ENCODE measurements around the gene CRHR2.

The CRHR2 gene

GRCh38 chr7:30613366-30614325 lies 68.6 kb downstream of the CRHR2 start:
- DNase-seq, result no peak

DNA sequence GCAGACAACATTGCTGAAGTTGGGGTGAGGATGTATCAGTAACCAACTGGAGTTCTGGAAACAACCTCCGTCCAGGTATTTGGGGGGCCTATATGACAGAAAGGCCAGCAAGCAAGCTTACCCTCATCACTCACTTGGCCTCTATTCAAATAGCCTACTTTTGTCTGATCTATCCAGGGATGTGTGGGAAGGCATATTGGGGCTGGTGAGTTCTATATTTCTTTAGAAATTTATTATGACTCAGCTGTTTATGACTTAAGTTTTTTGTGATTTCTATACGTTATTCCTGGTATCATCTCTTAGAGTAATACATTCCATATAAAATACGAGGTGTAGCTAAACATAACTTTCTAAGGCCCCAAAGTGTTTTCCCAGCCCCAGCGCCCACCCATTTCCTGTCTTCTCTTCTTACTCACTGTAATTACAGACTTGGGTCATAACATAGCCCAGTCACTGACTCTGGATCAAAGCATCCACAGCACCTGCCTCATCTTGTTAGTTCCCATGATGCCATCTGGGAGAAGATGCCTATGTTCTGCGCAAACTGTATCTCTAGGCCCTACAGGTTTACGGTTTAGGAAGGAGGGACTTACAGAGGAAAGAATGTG lies 69.5 kb downstream of the CRHR2 start:
- no peak for DNase-seq

DNA sequence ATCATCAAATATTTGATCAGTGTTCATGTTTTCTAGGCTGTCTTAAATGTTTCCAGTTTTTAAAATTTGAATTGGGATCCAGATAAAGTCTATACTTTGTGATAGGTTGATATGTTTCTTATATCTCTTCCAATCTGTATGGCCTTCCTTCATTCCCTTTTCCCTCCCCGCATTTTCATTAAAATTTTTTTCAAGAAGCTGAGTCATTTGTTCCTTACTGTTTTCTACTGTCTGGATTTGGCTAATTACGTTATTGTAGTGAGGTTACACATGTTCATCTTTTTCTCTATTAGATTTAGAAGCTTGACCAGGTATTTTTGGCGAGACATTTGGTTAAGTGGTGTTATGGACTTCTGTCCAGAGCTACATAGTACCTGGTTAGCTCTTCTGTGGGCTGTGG lies 76.4 kb downstream of the CRHR2 start:
- no peak for DNase-seq

DNA sequence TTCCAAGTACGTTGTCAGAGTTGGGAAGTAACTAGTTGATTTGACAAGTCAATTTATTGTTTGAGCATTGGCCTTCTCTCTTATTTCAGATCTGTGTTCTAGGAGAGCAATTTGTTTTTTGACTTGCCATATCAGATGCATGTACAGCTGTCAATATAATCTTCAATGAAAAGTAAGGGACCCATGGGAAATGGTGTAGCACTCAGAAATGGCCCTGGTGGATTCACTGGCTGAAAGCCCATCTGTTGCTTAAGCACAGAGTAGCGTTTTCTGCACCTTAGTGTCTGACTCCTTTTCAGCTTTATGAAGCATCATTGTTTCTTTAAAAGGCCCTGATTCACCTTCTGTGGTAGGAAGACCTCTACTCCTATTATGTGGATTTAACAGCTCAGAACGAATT lies 77.4 kb downstream of the CRHR2 start:
- DNase-seq, result no peak
